22Rv1 (cell line): ENCODE measurements around the gene ROCK1.

ENCODE experiments used
- CTCF ChIP-seq: fragments of 450-650 bp; IDR thresholded peaks from 2 replicates; pipeline ENCODE4 v1.5.1; 2017; ENCODE audit warnings: mild to moderate bottlenecking
- ZFX ChIP-seq: fragments of 450-650 bp; IDR thresholded peaks from 2 replicates; pipeline ENCODE4 v1.6.1; 2017; ENCODE audit warnings: antibody characterized with exemption, borderline replicate concordance

GRCh38 chr18:21115519-21116411 is 4.2 kb upstream of the ROCK1 start:
- TF ChIP-seq CTCF (no peak), ZFX (no peak)
